Activated CD4-positive, alpha-beta T cell treated with anti-CD3 and anti-CD28 coated beads for 48 hours (primary cell): ENCODE data around the gene CFAP298.
A peak's percentile ranks its signal among the peaks of the same experiment; 100 is the strongest.
"Not testable (repeated sequence)": the region's sequence is repeated elsewhere in the genome, so short reads cannot be mapped to it uniquely, and the experiment has no call there.

Experiments used
- DNase-seq: peaks from one replicate; pipeline ENCODE4 v3.0.0-alpha.2; 2020

CFAP298 gene, protein sequence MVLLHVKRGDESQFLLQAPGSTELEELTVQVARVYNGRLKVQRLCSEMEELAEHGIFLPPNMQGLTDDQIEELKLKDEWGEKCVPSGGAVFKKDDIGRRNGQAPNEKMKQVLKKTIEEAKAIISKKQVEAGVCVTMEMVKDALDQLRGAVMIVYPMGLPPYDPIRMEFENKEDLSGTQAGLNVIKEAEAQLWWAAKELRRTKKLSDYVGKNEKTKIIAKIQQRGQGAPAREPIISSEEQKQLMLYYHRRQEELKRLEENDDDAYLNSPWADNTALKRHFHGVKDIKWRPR

DNA sequence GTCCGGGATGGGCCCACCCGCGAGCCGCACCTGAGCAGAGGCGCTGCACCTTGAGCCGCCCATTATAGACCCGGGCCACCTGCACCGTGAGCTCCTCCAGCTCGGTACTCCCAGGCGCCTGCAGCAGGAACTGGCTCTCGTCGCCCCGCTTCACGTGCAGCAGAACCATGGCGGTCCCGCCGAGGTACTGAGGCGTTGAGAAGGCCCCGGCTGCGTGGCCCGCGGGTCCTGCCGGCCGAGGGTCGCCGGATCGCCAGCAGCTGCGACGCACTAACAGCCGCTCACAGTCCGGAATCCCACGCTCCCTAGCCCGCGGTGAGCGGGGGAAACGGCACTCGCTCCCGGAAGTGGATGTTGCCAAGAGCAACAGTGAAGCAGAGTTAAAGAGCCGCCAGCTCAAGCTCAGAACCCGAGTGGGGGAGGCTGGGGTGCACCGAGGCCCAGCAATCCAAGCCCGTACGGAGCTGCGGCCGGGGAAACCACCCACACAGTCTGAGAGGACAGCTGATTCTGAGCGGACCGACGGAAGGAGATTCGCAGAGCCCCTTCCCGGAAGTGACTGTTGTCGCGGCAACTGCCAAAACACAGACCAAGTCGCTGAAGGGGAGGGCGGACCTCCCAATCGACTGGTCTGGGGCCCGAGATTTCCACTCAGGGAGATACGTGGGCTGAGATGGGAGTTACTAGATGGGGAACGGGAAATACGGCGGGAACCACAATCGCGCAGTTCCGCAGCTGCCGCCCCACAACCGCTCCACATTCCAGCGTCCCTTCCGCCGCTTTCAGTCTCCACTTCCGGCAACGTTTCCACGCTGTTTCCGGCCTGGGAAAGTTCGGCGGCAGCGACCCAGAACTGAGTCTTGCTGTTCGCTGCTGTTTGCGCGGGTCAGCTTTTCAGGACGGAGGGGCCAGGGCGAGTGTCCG lies at the start of gene CFAP298:
TSS of gene CFAP298 (minus strand) at position 303 of the 924 bp plus-strand sequence. CDS start at position 169, 134 bp downstream.
- peak; percentile 91 for DNase-seq

DNA sequence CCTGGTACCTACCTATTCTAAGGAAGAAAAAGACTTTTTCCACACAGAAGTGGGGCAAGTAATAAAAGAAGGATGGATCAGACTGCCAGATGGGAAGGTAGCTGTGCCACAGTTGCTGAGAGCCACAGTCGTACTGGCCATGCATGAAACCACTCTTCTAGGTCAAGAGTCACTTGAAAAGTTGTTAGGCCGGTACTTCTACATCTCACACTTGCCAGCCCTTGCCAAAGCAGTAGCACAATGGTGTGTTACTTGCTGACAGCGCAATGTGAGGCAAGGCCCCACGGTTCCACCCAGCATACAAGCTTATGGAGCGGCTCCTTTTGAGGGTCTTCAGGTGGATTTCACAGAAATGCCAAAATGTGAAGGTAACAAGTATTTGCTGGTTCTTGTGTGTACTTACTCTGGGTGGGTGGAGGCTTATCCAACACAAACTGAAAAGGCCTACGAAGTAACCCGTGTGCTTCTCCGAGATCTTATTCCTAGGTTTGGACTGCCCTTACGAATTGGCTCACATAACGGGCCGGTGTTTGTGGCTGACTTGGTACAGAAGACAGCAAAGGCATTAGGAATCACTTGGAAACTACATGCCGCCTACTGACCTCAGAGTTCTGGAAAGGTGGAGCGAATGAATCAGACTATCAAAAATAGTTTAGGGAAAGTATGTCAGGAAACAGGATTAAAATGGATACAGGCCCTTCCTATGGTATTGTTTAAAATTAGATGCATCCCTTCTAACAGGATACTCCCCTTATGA lies 49.0 kb upstream of the CFAP298 start:
- DNase-seq = not testable (repeated sequence)

DNA sequence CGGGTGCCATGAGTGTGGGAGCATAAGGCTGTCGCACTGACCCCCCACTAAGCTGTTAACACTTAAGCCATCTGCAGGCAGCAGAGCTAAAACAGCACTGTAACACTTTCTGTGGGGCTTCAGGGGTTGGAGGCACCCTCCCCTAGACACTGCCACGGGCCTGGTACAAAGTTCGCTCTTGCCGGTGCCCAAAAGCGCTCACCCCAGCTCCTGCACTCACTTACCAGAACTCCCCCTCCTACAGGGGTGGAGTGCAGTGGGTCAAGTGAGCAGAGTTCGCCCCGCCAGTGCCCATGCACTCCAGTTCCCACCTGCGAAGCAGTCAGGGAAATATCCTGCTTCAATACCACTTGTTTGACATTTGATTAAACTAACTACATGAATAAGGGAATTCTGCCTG lies 46.3 kb upstream of the CFAP298 start:
- DNase-seq = no peak

DNA sequence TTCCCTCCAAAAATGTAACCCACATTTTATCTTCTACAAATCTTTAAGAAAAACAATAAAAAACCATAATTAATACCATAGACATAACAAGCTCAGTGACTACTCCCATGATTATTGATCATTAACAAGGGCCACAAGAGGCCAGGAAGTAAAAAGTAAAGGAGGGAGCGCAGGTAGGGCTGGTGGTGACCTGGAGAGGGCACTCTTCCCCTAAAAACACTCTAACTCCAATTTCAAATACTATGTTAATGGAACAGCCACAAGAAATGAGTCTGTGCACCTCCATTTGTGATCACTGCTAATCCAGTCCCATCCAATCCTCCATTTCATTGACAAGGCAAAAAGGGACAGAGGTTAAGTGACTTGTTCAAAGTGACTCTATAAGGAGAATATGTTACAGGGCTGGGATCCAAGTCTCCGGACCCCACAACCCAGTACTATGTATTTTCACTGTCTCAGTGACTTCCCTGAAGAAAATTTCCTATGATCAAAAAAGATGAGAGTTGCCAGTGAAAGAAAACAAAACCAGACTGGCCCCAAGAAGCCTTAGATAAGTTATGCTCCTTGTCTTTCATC lies 41.2 kb upstream of the CFAP298 start:
- DNase-seq = peak; percentile 35

DNA sequence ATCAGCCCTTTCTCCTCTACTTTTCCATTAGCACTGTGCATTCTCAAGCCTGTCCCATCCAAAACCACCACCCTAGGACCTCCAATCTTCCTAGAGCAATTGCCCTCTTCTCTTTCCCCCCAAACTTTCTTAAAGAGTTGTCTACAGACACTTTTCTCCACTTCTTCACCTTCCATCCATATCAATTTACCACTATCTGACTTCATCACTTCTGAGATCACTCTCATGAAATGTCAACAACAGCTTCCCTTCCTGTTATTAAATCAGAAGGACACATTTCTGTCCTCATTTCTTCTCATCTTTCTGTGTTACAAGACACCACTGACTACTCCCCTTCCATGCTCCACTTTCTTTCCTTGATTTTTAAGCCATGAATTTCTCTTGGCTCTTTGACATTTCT lies 36.0 kb upstream of the CFAP298 start:
- no peak for DNase-seq

DNA sequence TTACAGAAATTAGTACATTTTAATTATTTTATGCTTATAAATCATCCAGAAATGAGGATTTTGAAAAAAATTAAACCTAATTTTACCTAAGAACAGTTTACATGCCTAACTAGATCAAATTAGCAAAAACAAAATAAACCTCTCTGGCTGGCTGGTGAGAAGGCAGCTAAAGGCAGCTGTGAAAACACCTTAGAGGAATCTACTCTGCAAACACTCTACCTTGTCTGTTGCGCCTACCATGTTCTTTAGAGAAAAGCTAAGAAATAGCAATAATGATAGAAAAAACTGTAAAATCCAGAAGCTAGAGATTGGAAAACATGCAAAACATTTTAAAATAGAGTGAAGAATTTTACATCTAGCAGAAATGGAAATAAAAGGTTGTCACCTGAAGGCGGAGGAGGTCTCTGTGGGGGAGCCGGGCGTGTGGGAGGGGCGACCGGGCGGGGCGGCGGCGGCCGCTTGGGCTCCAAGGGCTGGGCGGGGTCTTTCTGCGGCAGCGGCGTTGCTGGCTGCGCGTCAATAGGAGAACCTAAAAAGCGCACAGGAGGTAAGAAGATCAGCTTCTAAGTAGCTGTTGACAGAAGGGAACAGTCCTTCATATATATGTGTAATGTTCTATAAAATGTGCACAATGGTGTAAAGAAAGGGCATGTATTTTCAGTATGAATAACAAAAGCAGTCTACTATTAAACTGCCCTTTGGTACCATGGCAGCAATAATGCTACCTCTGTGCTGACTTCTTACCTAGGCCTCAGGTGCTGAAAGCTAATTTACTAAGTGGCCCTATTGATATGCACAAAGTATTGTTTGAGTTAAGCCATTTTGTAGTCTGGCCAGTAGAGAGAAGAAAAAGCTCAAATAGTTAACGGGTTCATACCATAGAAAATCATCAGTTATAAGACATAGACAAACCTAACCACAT lies 33.3 kb upstream of the CFAP298 start:
- DNase-seq = no peak

DNA sequence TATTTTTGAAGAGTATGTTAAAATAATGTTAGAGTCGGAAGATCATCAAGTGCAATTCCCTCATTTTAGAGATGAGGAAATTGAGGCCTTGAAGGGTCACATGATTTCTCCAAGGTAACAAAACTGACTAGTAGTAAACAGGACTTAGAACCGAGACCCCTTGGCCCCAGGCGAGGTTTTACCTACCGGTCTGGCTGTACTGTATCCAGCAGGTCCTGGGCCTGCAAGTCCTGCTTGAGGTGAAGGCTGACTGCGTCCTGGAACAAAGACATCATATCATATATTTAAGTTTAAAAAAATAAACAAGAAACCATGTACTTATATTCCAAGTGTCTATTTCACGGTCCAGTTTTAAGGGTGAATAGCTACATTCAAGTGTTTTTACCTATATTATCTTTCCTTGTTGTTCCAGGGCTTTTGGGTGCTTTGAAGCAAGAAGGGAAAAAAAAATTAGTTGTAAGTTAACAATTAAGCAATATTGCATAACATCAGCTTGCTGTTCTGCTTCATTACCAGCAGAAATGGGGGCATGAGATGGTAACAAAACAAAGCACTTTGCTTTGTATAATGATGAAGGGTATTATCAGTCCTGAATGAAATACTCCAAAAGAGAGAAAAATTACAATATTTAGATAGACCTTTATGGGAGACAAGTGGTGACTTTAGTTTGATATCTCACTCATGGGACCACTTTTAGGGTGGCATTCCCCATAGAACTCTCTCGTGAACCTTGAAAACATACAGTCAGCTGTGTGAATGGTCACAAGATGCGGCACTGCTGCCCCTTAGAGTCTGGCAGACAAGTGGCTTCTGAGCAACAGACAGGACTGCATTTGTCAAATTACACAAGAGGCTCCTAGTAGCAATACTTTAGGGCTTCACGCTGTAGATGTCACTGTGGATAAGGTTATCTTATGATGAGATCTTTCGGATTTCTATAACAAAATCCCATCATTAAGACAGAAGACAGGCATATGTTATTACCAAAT lies 29.8 kb upstream of the CFAP298 start:
- no peak for DNase-seq

DNA sequence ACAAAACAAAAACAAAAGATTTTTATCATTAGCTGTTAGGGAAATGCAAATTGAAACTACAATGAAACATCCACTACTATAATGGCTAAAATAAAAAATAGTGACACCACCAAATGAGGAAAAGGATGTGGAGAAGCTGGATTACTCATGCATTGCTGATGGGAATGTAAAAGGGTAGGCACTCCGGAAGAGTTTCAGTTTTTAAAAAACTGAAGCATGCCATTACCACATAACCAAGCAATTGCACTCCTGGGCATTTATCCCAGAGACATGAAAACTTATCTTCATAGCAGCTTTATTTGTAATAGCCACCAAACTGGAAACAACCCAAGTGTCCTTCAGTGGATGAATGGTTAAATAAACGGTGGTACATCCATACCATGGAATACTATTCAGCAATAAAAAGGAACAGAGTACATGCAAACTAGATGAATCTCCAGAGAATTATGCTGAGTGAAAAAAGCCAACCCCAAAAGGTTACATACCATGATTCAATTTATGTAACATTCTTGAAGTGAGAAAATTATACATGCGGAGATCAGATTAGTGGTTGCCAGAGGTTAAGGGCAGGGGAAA lies 14.5 kb upstream of the CFAP298 start:
- DNase-seq = no peak

DNA sequence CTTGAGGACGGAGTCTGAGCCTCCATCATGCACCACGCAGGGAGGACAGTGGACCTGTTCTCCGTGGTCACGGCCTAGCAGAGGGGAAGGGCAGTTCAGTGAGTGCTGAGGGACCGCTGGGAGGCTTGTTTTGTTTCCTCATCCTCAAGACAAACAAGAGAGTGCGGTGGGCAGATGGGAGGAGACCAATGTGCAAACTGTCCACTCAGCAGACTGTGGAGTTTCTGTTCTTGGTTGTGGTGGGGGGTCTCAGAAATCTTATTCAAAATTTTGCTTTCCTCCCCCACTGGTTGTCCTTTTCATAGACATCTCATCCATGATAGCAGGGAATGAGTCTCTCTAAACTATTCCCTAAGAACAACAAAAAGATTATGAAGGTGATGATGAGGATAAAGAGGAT lies 6.0 kb upstream of the CFAP298 start:
- DNase-seq = not testable (repeated sequence)

DNA sequence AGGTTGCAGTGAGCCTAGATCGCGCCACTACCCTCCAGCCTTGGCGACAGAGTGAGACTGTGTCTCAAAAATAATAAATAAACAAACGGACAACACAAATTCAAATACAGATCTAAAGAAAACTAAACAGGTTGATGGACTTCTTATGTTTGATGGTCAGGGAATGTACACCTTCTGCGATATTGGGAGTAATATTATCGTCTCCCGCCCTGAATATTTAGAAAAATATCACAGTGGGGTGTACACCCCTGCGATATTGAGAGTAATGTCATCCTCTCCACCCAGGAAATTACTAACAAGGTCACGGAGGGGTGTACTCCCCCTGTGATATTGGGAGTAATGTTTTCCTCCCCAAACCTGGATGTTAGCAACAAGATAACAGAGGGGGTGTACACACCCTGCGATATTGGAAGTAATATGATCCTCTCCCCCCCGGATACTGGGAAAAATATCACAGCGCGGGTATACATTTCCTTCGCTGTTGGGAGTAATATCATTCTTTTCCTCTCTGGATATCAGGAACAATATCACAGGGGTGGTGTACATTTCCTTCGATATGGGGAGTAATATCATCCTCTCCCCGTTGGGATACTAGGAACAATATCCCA lies 1.4 kb upstream of the CFAP298 start:
- no peak for DNase-seq

DNA sequence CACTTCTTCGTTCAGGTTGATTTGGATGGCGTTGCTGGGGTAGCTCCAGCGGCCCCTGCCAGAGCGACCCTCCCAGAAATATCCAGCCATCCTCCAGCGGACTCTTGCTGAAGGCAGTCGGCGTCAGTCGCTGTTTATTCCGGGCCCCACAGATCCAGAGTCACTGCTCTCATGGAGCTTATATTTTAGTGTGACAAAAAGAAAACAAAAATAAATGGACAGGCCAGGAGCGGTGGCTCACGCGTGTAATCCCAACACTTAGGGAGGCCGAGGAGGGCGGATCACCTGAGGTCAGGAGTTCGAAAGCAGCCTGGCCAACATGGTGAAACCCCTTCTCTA lies 791 bp upstream of the CFAP298 start:
- DNase-seq = no peak

DNA sequence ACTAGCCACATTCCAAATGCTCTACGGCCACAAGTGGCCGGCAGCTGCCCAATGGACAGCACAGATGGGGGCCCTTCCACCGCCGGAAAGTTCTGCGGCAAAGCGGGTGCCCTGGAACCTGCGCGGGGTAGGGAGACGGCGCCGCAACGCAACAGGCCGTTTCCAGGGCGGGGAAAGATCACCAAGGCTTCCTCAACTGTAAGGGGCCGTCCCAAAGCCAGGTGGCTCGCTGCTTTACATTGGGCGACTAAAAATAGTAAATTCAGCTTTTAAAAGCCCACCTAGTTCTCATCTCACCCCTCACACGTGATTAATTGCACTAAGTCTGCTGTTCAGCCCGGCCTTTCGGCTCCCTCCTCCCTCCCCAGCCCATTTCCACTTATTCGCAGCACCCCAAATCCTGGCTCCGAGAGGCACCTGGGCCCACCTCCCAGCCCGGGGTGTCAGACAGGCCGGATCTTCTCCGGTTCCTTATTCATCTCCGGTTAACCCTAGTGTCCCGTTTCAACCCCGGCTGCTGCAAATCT lies 643 bp downstream of the CFAP298 start:
- peak; percentile 59 for DNase-seq

DNA sequence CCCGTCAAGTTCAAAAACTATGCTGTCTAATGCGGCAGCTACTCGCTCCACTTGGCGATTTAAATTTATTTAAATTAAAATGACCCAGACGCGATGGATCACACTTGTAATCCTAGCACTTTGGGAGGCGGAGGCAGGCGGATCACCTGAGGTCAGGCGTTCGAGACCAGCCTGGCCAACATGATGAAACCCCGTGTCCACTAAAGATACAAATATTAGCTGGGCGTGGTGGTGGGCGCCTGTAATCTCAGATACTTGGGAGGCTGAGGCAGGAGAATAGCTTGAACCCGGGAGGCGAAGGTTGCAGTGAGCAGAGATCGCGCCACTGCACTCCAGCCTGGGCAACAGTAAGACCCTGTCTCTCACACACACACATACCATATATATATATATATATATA lies 1.2 kb downstream of the CFAP298 start:
- not testable (repeated sequence) for DNase-seq

DNA sequence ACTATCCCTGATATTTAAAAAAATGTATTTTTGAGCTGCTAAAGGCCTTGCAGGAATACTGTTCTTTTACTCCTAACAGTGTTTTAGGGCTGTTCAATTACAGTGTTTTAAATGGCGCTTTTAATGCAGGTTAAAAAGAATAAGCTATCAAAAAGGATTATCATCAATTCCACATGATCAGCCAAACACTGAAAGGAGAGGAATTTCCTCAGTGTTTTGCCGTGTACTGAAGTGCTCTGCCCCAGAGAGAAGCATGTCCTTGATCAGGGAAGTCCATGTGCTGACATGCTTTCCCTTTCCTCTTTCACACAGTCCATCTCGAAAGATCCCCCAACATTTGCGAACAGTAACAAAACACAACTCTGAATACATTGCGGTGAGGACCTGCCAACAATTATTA lies 3.3 kb downstream of the CFAP298 start:
- DNase-seq = no peak

DNA sequence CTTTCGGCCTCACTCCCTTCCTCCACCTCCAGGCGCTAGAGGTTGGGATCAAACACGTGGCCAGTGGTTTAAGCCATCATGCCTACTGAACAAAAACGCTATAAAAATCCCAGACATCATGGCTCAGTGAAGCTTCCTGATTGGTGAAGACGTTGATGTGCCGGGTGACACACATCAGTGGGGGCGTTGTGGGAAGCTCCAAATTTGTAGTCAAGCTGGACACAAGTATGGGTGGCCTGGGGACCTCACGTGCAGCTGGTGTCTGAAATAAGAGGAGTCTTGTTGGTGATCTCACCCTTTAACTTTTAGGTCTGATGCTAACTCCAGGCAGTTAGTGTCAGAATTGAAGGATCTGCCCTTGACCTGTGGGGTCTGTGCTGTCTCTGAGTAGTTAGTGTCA lies 6.7 kb downstream of the CFAP298 start:
- DNase-seq = no peak

DNA sequence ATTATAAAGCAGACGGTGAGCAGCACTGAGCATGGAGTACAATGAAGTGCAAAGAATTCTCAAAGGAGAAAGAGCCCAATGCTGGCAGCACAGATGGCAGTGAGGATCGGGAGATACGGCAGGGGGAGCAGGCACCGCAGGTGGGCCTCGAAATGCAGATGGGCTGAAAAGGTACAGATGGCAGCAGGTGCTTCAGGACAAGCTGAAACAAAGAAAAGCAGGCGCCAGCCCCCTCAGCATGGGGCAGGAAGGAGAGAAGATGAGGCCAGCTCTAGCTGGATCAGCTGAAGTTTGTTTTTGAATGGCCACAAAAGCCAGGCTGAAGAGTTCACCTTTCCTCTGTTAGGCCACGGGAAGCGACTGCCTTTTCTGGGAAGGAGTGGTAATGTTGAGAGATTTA lies 7.7 kb downstream of the CFAP298 start:
- DNase-seq = no peak

DNA sequence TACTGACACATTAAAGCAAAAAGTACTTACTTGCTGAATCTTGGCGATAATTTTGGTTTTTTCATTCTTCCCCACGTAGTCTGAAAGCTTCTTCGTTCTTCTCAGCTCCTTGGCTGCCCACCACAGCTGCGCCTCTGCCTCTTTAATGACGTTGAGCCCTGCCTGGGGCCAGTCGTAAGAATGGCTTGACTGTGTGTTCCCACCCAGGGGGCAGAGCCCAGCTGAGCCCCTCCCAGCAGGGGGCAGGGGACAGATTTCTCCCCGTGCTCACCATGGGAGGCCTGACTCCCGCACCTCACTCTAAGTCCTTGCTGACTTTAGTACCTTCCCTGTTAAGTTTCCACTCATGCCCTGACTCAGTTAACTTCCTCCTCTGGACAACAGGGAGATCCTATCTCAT lies 9.0 kb downstream of the CFAP298 start:
- no peak for DNase-seq

DNA sequence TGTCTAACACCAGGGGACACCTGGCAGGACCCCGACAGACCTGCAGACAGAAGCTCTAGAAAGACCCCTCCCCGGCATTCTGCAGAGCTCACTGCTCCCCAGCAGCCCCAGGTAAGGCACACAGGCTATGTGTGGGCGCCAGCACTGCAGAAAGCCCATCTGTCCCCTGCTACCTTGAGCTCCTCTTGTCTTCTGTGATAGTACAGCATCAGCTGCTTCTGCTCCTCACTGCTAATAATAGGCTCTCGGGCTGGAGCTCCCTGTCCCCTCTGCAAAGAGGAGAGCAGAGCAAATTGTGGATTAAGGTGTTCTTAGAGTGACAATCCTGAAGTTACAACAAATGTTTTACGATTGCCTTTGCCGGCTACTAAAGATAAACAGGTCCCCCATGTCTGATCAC lies 10.1 kb downstream of the CFAP298 start:
- DNase-seq = no peak

DNA sequence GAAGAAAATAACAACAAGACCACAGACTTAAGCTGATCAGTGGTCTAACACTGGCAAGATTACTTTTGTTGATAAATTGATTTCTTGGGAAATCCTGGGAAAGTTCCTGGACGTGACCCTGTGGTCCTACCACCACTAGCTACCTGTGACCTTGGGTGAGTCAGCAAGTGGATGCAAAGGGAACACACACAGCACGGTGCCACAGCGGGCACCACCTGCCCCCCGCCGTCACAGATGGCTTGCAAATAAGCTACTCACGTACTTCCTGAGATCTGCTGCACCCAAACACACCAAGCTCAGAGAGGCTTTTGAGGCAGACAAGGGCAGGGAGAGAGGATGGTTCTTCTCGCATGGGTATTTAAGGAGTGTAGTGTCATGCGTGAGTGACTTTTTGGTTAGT lies 12.7 kb downstream of the CFAP298 start:
- no peak for DNase-seq

DNA sequence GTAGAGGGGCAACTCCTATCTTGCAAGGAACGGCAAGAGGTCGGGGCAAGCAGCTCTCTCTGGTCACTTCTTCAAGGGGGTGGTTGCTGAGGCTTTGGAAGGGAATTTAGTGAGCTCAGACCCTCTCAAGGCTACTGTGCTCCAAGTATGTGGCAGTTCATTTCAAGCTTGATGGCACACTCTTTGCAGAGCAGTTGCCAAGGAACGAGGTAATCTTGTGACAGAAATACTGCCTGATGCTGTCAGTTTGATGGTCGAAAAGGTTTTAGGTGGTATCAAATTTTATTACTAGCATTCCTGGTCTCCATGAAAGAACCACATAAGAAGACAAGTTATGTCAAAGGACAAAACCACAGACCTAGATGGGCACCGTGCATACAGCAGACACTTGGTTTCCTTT lies 13.1 kb downstream of the CFAP298 start:
- no peak for DNase-seq
